Measurements from ENCODE around the gene PDE7B. TPM values are rescaled to one million over a fixed set of nuclear protein-coding genes. Genes with fewer than 3 reads are reported as not detected.

Gene PDE7B
- total and polyA plus RNA-seq, 2 of the 8 experiments (the other 6 are each of a cell fraction or from before 2014, with no cell fraction given): not detected

- TF ChIP-seq ASH2L (IDR thresholded peaks at IDR 0.05; ENCODE audit: low read length): no peak
- no peak for TF ChIP-seq ZNF274 (IDR thresholded peaks at IDR 0.05; ENCODE audit: borderline replicate concordance, extremely low read depth, low read length)
- no peak for TF ChIP-seq TEAD4 (IDR thresholded peaks at IDR 0.05; ENCODE audit: low read depth, low read length)
- TF ChIP-seq YY1 (IDR thresholded peaks at IDR 0.05; ENCODE audit: low read depth, low read length): no peak
- TF ChIP-seq EGR1 (IDR thresholded peaks at IDR 0.05; ENCODE audit: borderline replicate concordance, low read depth, low read length): no peak
- TF ChIP-seq POLR2AphosphoS5 (IDR thresholded peaks at IDR 0.05; ENCODE audit: low read depth, low read length): no peak
- TF ChIP-seq EP300 (IDR thresholded peaks at IDR 0.05; ENCODE audit: borderline replicate concordance in 1 of 2, low read depth in 2 of 2, low read length in 2 of 2): no peak
- no peak for TF ChIP-seq RNF2 (IDR thresholded peaks at IDR 0.05; ENCODE audit: borderline replicate concordance, low read depth, low read length, missing control alignments, poor library complexity, severe bottlenecking)
- no peak for TF ChIP-seq JUND (IDR thresholded peaks at IDR 0.05; ENCODE audit: low read length)
- TF ChIP-seq CHD2 (IDR thresholded peaks at IDR 0.05; ENCODE audit: low read length): no peak
Measured at GRCh38 chr6:135932651-135933050, 81.2 kb downstream of the PDE7B start (continued).

All from H1 (cell line).